SK-N-SH (cell line): ENCODE data around the gene RPH3AL. TPM values are rescaled to one million over a fixed set of nuclear protein-coding genes. Genes with fewer than 3 reads are reported as not detected.

Experiments used
- CTCF ChIA-PET: fragments of 300-600, 350-600 bp; formaldehyde crosslinking; extraction: SDS; loops from one replicate; lab custom pipeline; 2021; lab: Yijun Ruan, JAX
- POLR2A ChIA-PET: fragments of 350-600 bp; sonication (Branson Sonifier 250); formaldehyde crosslinking; extraction: SDS; loops from one replicate; lab custom pipeline; 2020; ENCODE audit warnings: antibody characterized with exemption, inconsistent platforms; lab: Yijun Ruan, JAX
- DNase-seq: peaks from one replicate; pipeline ENCODE4 v3.0.0; 2012
- H2AFZ ChIP-seq: fragments of 200-600 bp; sonication (generic); 2 replicates; pipeline ENCODE4 v1.8.1; 2016; ENCODE audit warnings: antibody characterized with exemption, mild to moderate bottlenecking, low read depth
- H3F3A ChIP-seq: fragments of 200-600 bp; sonication (generic); replicated peaks from 2 replicates; pipeline ENCODE3; 2016; ENCODE audit warnings: antibody characterized with exemption, mild to moderate bottlenecking; ENCODE audit not compliant: insufficient read depth
- H3K27ac ChIP-seq, 2 experiments: fragments of 200-500 bp in 1 of 2; fragments of 200-600 bp in 1 of 2; sonication (Bioruptor generic) in 1 of 2; sonication (generic), shearing (Covaris generic) in 1 of 2; 2 replicates each; pipeline versions ENCODE4 v1.5.1 to v1.6.1; 2014 to 2016; ENCODE audit warnings: low read depth in 2 of 2, inconsistent platforms in 1 of 2, low read length in 1 of 2, mild to moderate bottlenecking in 1 of 2, mixed read lengths in 1 of 2
- H3K27me3 ChIP-seq: fragments of 200-600 bp; sonication (generic), shearing (Covaris generic); 2 replicates; pipeline ENCODE4 v1.6.1; 2016; ENCODE audit warnings: mixed run types; ENCODE audit not compliant: insufficient read depth
- H3K36me3 ChIP-seq, 2 experiments: fragments of 200-500 bp in 1 of 2; fragments of 200-600 bp in 1 of 2; sonication (Bioruptor generic) in 1 of 2; sonication (generic) in 1 of 2; replicated peaks in 1 of 2; 2 replicates each; pipeline versions ENCODE3 to v1.5.1; 2014 to 2016; ENCODE audit warnings: low read length in 1 of 2, mild to moderate bottlenecking in 1 of 2; ENCODE audit not compliant: insufficient read depth in 2 of 2, control insufficient read depth in 1 of 2
- H3K4me1 ChIP-seq, 2 experiments: fragments of 200-500 bp in 1 of 2; fragments of 200-600 bp in 1 of 2; sonication (Bioruptor generic) in 1 of 2; sonication (generic), shearing (Covaris generic) in 1 of 2; 2 replicates each; pipeline versions ENCODE4 v1.5.1 to v1.6.1; 2014 to 2016; ENCODE audit warnings: low read depth in 1 of 2, low read length in 1 of 2, mixed run types in 1 of 2; ENCODE audit not compliant: insufficient read depth in 2 of 2, control insufficient read depth in 1 of 2
- H3K4me2 ChIP-seq: fragments of 200-600 bp; sonication (generic), shearing (Covaris generic); 2 replicates; pipeline ENCODE4 v1.6.1; 2017; ENCODE audit warnings: mixed run types
- H3K4me3 ChIP-seq, 2 experiments: fragments of 200-500 bp in 1 of 2; fragments of 200-600 bp in 1 of 2; sonication (Bioruptor generic) in 1 of 2; sonication (generic), shearing (Covaris generic) in 1 of 2; 2 replicates each; pipeline versions ENCODE4 v1.5.1 to v1.8.1; 2014 to 2016; ENCODE audit warnings: low read depth in 2 of 2, inconsistent platforms in 1 of 2, low read length in 1 of 2, mild to moderate bottlenecking in 1 of 2, mixed read lengths in 1 of 2, moderate library complexity in 1 of 2
- H3K79me2 ChIP-seq: fragments of 200-600 bp; sonication (generic); 2 replicates; pipeline ENCODE4 v1.8.1; 2017; ENCODE audit warnings: mild to moderate bottlenecking; ENCODE audit not compliant: insufficient read depth
- H3K9ac ChIP-seq: fragments of 200-600 bp; sonication (generic); 2 replicates; pipeline ENCODE4 v1.6.1; 2017; ENCODE audit warnings: mixed run types
- H3K9me2 ChIP-seq: fragments of 200-600 bp; sonication (generic); 2 replicates; pipeline ENCODE4 v1.6.1; 2017; ENCODE audit warnings: mixed run types
- H3K9me3 ChIP-seq: fragments of 200-600 bp; sonication (generic); 2 replicates; pipeline ENCODE4 v1.6.1; 2017; ENCODE audit warnings: mixed run types, mild to moderate bottlenecking, moderate library complexity
- H4K20me1 ChIP-seq: fragments of 200-600 bp; sonication (generic); 2 replicates; pipeline ENCODE4 v1.6.1; 2017; ENCODE audit warnings: mild to moderate bottlenecking, mixed run types; ENCODE audit not compliant: insufficient read depth
- EP300 ChIP-seq, 2 experiments: IDR thresholded peaks; 2 replicates each; pipeline versions ENCODE4 v1.4.0 to v1.6.1; 2012; ENCODE audit warnings: borderline replicate concordance in 1 of 2, low read depth in 1 of 2, low read length in 1 of 2
- EZH2phosphoT487 ChIP-seq: fragments of 200-600 bp; sonication (generic); IDR thresholded peaks from 2 replicates; pipeline ENCODE4 v1.6.1; 2017; ENCODE audit warnings: low read depth, mixed run types, mild to moderate bottlenecking, antibody characterized with exemption, moderate library complexity, borderline replicate concordance
- MAX ChIP-seq: IDR thresholded peaks from 2 replicates; pipeline ENCODE4 v1.4.0; 2012; ENCODE audit warnings: low read depth
- MXI1 ChIP-seq: IDR thresholded peaks from 2 replicates; pipeline ENCODE4 v1.6.1; 2012; ENCODE audit warnings: mild to moderate bottlenecking, low read depth, low read length, improper control_type of control experiment
- NRF1 ChIP-seq: IDR thresholded peaks from 2 replicates; pipeline ENCODE4 v1.6.1; 2012; ENCODE audit warnings: low read depth, mild to moderate bottlenecking, low read length
- PBX3 ChIP-seq: IDR thresholded peaks from 2 replicates; pipeline ENCODE4; 2012
- RAD21 ChIP-seq: IDR thresholded peaks from 2 replicates; pipeline ENCODE4 v1.6.1; 2012; ENCODE audit warnings: mild to moderate bottlenecking, low read length
- RFX5 ChIP-seq: IDR thresholded peaks from 2 replicates; pipeline ENCODE4 v1.6.1; 2012; ENCODE audit warnings: mild to moderate bottlenecking, improper control_type of control experiment, low read length
- TAF1 ChIP-seq: IDR thresholded peaks from 2 replicates; pipeline ENCODE4 v1.6.1; 2012; ENCODE audit warnings: low read depth, mild to moderate bottlenecking, low read length, moderate library complexity, borderline replicate concordance
- TCF12 ChIP-seq: IDR thresholded peaks from 2 replicates; pipeline ENCODE4 v1.4.0; 2012
- TEAD4 ChIP-seq: IDR thresholded peaks from 2 replicates; pipeline ENCODE4 v1.4.0; 2012; ENCODE audit warnings: mild to moderate bottlenecking, borderline replicate concordance; ENCODE audit not compliant: insufficient read depth
- YY1 ChIP-seq: IDR thresholded peaks from 2 replicates; pipeline ENCODE4 v1.4.0; 2012; ENCODE audit warnings: low read depth, mild to moderate bottlenecking
- ZBTB33 ChIP-seq: IDR thresholded peaks from 2 replicates; pipeline ENCODE4 v1.4.0; 2012; ENCODE audit warnings: low read depth, borderline replicate concordance
- WGBS: methylation state at CpG from one replicate; pipeline ENCODE4 v1.1.6; 2017; ENCODE audit warnings: low lambda C conversion rate; 5-methylcytosine and 5-hydroxymethylcytosine counted together
- polyA plus RNA-seq, 3 experiments: library from polyadenylated mRNA; depleted of rRNA; stranded (reverse); fragments of >200 nt; gene quantifications; 2 replicates each; pipeline ENCODE4 v1.2.3, GENCODE V29; 2012
- TF ChIP-seq, protein P1 (sequence below): IDR thresholded peaks from 2 replicates; pipeline ENCODE4 v1.4.0; 2012; ENCODE audit warnings: low read depth, borderline replicate concordance

Gene RPH3AL
- polyA plus RNA-seq, 1 of the 3 experiments (the other 2 are of a cell fraction): 2.9 TPM

DNA sequence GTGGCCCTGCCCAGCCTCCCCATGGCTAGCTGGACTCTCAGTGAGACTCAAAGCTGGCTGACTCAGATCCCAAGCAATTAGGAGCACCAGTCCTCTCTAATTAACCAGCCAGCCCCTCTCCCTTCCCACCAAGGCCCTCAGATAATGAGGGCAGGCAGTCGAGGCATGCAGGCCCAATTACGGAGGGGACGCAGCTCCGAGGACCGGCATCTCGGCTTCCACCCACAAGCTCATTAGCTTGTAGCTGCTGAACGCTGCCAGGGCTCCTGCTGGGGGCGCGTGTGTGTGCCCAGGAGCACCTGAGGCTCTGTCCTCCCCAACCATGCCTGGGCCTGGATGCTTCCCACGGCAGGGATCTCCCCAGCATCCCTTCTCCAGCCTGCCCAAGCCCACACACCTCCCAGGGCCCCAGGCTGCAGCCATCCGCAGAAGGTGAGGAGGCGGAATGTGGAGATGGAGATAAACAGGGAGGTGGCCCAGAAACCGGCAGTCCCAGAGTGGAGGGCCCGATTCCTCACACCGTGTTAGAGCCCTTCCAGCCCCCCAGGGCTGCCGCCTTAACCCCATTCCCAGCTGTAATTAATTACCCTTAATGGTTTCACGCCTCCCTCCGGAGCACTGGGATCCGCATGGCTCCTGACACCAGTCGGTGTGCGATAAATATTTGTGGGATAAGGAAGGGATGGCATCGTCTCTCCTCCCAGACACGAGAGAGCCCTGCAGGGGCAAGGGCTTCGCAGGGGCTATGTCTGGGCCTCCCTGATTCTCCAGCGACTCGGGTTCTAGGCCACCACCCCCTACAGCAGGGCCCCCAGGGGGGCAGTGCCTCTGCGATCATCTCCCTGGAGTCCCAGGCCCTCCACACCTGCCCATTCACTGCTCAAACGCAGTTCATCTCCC is 42.2 kb downstream of the RPH3AL start (continued):
- TF ChIP-seq EP300 (IDR thresholded peaks at IDR 0.05; ENCODE audit: borderline replicate concordance in 1 of 2, low read depth in 1 of 2, low read length in 1 of 2) (no peak), YY1 (no peak)

- Histone ChIP-seq H3K9me2 (no peaks in the 10 kb centered on the region), H3F3A (no peaks in the 10 kb centered on the region), H3K4me3 (no peak overlapping the region), H3K4me1 (peaks cover 0 to 10% of the 10 kb centered on the region in 2 experiments; a peak in 1 of 4 replicates), H3K4me2 (no peak overlapping the region), H3K27ac (no peak overlapping the region), H3K9me3 (no peaks in the 10 kb centered on the region), H4K20me1 (no peaks in the 10 kb centered on the region)
- CTCF ChIA-PET: interaction anchor here (0.5 to 4.3 kb wide), 38 partner anchors 9 to 165 kb away, joined by 3 to 38 read pairs (median 4); partner anchors contain the start of gene DOC2B
- DNase-seq: peak; percentile 86
- TF ChIP-seq RAD21 (peak; percentile 32; the same call in 1 of the 2 replicates), TEAD4 (no peak), RFX5 (no peak), MAX (no peak), MXI1 (no peak)
- TF ChIP-seq, all 33 proteins: peak for 1
- POLR2A ChIA-PET: no interaction called here
- Histone ChIP-seq H3K9ac (no peak overlapping the region), H3K36me3 (no peaks in the 10 kb centered on the region), H2AFZ (no peak overlapping the region), H3K27me3 (no peaks in the 10 kb centered on the region), H3K79me2 (no peaks in the 10 kb centered on the region)
- WGBS: 17% methylated on average over 1 of the region's 12 CpGs
Observed at GRCh38 chr17:309361-309888, 43.2 kb downstream of the RPH3AL start.

GRCh38 chr17:307741-308507 is 44.7 kb downstream of the RPH3AL start:
- DNase-seq: no peak
- POLR2A ChIA-PET: no interaction called here
- WGBS: 73% methylated on average over 20 of the region's 22 CpGs
- TF ChIP-seq TEAD4 (no peak), TCF12 (no peak), PBX3 (no peak), TAF1 (no peak), ZBTB33 (no peak), NRF1 (no peak), EZH2phosphoT487 (no peak)
- TF ChIP-seq, protein P1, sequence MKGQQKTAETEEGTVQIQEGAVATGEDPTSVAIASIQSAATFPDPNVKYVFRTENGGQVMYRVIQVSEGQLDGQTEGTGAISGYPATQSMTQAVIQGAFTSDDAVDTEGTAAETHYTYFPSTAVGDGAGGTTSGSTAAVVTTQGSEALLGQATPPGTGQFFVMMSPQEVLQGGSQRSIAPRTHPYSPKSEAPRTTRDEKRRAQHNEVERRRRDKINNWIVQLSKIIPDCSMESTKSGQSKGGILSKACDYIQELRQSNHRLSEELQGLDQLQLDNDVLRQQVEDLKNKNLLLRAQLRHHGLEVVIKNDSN: no peak

More at GRCh38 chr17:307741-308507, 44.7 kb downstream of the RPH3AL start:
- Histone ChIP-seq H3K79me2 (no peaks in the 10 kb centered on the region), H3K4me2 (no peak overlapping the region), H3F3A (no peaks in the 10 kb centered on the region), H3K27me3 (no peaks in the 10 kb centered on the region), H2AFZ (no peak overlapping the region), H3K27ac (no peak overlapping the region), H3K9me2 (no peaks in the 10 kb centered on the region), H3K4me1 (peaks cover 0 to 10% of the 10 kb centered on the region in 2 experiments; a peak in 1 of 4 replicates), H3K9me3 (no peaks in the 10 kb centered on the region), H4K20me1 (no peaks in the 10 kb centered on the region), H3K9ac (no peak overlapping the region), H3K36me3 (no peaks in the 10 kb centered on the region), H3K4me3 (no peak overlapping the region)
- CTCF ChIA-PET: interaction anchor here (0.8 to 4.3 kb wide), 15 partner anchors 9 to 164 kb away, joined by 3 to 38 read pairs (median 5); no protein-coding TSS in a partner anchor
